ENCODE results near the gene SUGCT. TPM values are rescaled to one million over a fixed set of nuclear protein-coding genes. Genes with fewer than 3 reads are reported as not detected.

Gene SUGCT
- total and polyA plus RNA-seq, 2 of the 13 experiments (the other 11 are each of a cell fraction or from before 2014, with no cell fraction given): 10.1 to 22.2 TPM

DNA sequence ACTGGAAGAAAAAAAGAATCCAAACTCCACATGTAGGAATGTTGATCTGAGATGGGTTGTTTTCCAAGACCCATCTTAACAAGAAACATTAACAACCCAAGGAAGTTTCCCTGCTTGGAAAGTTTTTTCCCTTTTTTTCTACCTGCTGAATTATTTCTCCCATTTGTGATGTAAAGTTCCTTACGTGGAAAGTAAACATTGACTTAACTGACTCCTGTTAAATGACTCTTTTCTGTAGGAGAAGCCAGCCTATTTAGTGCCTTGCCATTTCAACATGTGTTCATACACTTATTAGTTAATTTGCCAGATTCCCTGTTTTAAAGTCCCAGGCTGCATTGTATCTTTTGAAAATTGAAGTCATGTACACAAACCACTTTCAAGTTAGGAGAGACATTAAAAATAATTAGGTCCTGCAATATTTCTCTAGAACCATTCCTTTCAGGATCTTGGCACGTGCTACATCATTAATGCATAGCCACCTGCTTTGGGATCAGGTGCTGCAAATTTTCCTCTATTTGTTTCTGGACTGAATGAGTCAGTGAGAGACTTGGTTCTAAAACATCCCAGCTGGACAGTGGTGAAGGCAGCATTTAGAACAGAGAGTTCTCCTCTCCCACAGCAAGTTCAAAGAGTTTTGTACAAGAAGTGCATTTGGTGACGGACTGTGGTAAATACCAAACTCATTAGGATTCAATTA is 698.5 kb downstream of the SUGCT start:
- no peak for DNase-seq (ENCODE audit: low spot score)
- no peak for FAIRE-seq
- TF ChIP-seq, protein P1, sequence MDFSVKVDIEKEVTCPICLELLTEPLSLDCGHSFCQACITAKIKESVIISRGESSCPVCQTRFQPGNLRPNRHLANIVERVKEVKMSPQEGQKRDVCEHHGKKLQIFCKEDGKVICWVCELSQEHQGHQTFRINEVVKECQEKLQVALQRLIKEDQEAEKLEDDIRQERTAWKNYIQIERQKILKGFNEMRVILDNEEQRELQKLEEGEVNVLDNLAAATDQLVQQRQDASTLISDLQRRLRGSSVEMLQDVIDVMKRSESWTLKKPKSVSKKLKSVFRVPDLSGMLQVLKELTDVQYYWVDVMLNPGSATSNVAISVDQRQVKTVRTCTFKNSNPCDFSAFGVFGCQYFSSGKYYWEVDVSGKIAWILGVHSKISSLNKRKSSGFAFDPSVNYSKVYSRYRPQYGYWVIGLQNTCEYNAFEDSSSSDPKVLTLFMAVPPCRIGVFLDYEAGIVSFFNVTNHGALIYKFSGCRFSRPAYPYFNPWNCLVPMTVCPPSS (IDR thresholded peaks at IDR 0.05): no peak
- TF ChIP-seq MAFG (CRISPR knock-in tag; IDR thresholded peaks at IDR 0.05) (no peak), ZNF883 (CRISPR knock-in tag; IDR thresholded peaks at IDR 0.05; ENCODE audit: not compliant biosample characterization) (no peak), DMAP1 (CRISPR knock-in tag; IDR thresholded peaks at IDR 0.05) (no peak), ZNF180 (CRISPR knock-in tag; IDR thresholded peaks at IDR 0.05; ENCODE audit: borderline replicate concordance, low read depth) (no peak), RORA (CRISPR knock-in tag; IDR thresholded peaks at IDR 0.05) (no peak), TEAD2 (CRISPR knock-in tag; IDR thresholded peaks at IDR 0.05) (no peak), SUZ12 (IDR thresholded peaks at IDR 0.05; ENCODE audit: low read depth, low read length) (no peak), SP140L (CRISPR knock-in tag; IDR thresholded peaks at IDR 0.05; ENCODE audit: borderline replicate concordance) (no peak), HNRNPL (IDR thresholded peaks at IDR 0.05; ENCODE audit: low read depth, low read length) (no peak), JDP2 (CRISPR knock-in tag; IDR thresholded peaks at IDR 0.05; ENCODE audit: borderline replicate concordance) (no peak), MBNL3 (CRISPR knock-in tag; conservative IDR thresholded peaks at IDR 0.05) (no peak), ZNF274 (CRISPR knock-in tag; IDR thresholded peaks at IDR 0.05) (no peak), KLF15 (CRISPR knock-in tag; IDR thresholded peaks at IDR 0.05; ENCODE audit: borderline replicate concordance) (no peak), SRF (IDR thresholded peaks at IDR 0.05; ENCODE audit: low read depth, low read length) (no peak), ZNF33B (CRISPR knock-in tag; IDR thresholded peaks at IDR 0.05) (no peak), ZNF264 (CRISPR knock-in tag; IDR thresholded peaks at IDR 0.05) (no peak)
- TF ChIP-seq, protein P2, sequence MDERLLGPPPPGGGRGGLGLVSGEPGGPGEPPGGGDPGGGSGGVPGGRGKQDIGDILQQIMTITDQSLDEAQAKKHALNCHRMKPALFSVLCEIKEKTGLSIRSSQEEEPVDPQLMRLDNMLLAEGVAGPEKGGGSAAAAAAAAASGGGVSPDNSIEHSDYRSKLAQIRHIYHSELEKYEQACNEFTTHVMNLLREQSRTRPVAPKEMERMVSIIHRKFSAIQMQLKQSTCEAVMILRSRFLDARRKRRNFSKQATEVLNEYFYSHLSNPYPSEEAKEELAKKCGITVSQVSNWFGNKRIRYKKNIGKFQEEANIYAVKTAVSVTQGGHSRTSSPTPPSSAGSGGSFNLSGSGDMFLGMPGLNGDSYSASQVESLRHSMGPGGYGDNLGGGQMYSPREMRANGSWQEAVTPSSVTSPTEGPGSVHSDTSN (CRISPR knock-in tag; IDR thresholded peaks at IDR 0.05): no peak
- TF ChIP-seq, protein P3, sequence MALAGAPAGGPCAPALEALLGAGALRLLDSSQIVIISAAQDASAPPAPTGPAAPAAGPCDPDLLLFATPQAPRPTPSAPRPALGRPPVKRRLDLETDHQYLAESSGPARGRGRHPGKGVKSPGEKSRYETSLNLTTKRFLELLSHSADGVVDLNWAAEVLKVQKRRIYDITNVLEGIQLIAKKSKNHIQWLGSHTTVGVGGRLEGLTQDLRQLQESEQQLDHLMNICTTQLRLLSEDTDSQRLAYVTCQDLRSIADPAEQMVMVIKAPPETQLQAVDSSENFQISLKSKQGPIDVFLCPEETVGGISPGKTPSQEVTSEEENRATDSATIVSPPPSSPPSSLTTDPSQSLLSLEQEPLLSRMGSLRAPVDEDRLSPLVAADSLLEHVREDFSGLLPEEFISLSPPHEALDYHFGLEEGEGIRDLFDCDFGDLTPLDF (CRISPR knock-in tag; IDR thresholded peaks at IDR 0.05): no peak
- Histone ChIP-seq H3K36me3 (replicated peaks in 1 of 2; ENCODE audit: control insufficient read depth in 1 of 2, insufficient read depth in 2 of 2, low read length in 2 of 2) (no peaks in the 10 kb centered on the region), H3K4me1 (ENCODE audit: insufficient read depth, low read length) (no peaks in the 10 kb centered on the region), H3K9ac (ENCODE audit: insufficient read depth, low read depth, low read length) (no peak overlapping the region), H3K27me3 (ENCODE audit: control insufficient read depth in 1 of 2, insufficient read depth in 2 of 2, low read length in 2 of 2) (no peaks in the 10 kb centered on the region), H3K4me3 (replicated peaks in 1 of 3; ENCODE audit: insufficient read depth in 1 of 3, low read depth in 2 of 3, low read length in 3 of 3) (no peak overlapping the region), H4K20me1 (ENCODE audit: insufficient read depth, low read length) (no peaks in the 10 kb centered on the region), H3K27ac (ENCODE audit: extremely low read length, insufficient read depth, low read length) (no peak overlapping the region), H2AFZ (ENCODE audit: low read length) (no peak overlapping the region), H3K79me2 (ENCODE audit: insufficient read depth, low read length) (no peaks in the 10 kb centered on the region), H3K9me3 (ENCODE audit: low read length) (no peaks in the 10 kb centered on the region), H3K4me2 (ENCODE audit: low read depth, low read length) (no peak overlapping the region)
- in situ Hi-C loops (cut with HindIII; ENCODE audit: extremely low pct_ligation_motif_present, low pct_unique_long_range_greater_than_20kb): no loop called here
- ChIA-PET CTCF (ENCODE audit: low intra/inter-chr PET ratio, low total read pairs) (no interaction called here), POLR2A (no interaction called here)
- intact Hi-C loops (cut with micrococcal nuclease; ENCODE audit: unreplicated experiment): no loop called here
- WGBS (ENCODE audit: low lambda C conversion rate): 64% methylated on average over 3 of the region's 3 CpGs
- no TSS peak for BruUV-seq (replicated peaks)
- ATAC-seq: no peak
